GM21381 (cell line): ENCODE measurements around the gene DIP2C.

Source experiments
- ATAC-seq: cut with Tn5 transposase; IDR thresholded peaks from one replicate; pipeline ENCODE4 v1.9.1; 2021; ENCODE audit warnings: mild to moderate bottlenecking, moderate library complexity; ENCODE audit not compliant: unreplicated experiment

The DIP2C gene

GRCh38 chr10:677750-678661 lies 11.5 kb downstream of the DIP2C start:
- no peak for ATAC-seq

- no peak for ATAC-seq
Observed at GRCh38 chr10:677038-677437, 12.4 kb downstream of the DIP2C start.

GRCh38 chr10:676178-676577 lies 13.3 kb downstream of the DIP2C start:
- no peak for ATAC-seq

- no peak for ATAC-seq
Observed at GRCh38 chr10:675532-675931, 13.9 kb downstream of the DIP2C start.

- ATAC-seq: no peak
Observed at GRCh38 chr10:673492-673891, 16.0 kb downstream of the DIP2C start.

GRCh38 chr10:672992-673391 lies 16.5 kb downstream of the DIP2C start:
- ATAC-seq: no peak

GRCh38 chr10:672203-672602 lies 17.3 kb downstream of the DIP2C start:
- no peak for ATAC-seq

- no peak for ATAC-seq
Observed at GRCh38 chr10:670990-671389, 18.5 kb downstream of the DIP2C start.

- no peak for ATAC-seq
Observed at GRCh38 chr10:670038-670437, 19.4 kb downstream of the DIP2C start.

- no peak for ATAC-seq
Observed at GRCh38 chr10:668786-669485, 20.5 kb downstream of the DIP2C start.

- no peak for ATAC-seq
Observed at GRCh38 chr10:667602-668143, 21.8 kb downstream of the DIP2C start.

GRCh38 chr10:667096-667495 lies 22.4 kb downstream of the DIP2C start:
- ATAC-seq: no peak

- ATAC-seq: no peak
Observed at GRCh38 chr10:666237-667012, 23.0 kb downstream of the DIP2C start.

- ATAC-seq: no peak
Observed at GRCh38 chr10:665579-666091, 23.8 kb downstream of the DIP2C start.

- ATAC-seq: no peak
Observed at GRCh38 chr10:664893-665292, 24.6 kb downstream of the DIP2C start.

- no peak for ATAC-seq
Observed at GRCh38 chr10:664301-664700, 25.2 kb downstream of the DIP2C start.

GRCh38 chr10:663831-664251 lies 25.6 kb downstream of the DIP2C start:
- ATAC-seq: no peak

GRCh38 chr10:663466-663751 lies 26.1 kb downstream of the DIP2C start:
- no peak for ATAC-seq

GRCh38 chr10:662686-663465 lies 26.6 kb downstream of the DIP2C start:
- no peak for ATAC-seq

GRCh38 chr10:662223-662605 lies 27.3 kb downstream of the DIP2C start:
- no peak for ATAC-seq
